SIG-M5 treated with dmso at 0.1 percent for 504 hours (cell line): ENCODE data around the gene TRMT1.
A peak's percentile ranks its signal among the peaks of the same experiment; 100 is the strongest.

Experiments
- DNase-seq: peaks from one replicate; lab custom pipeline; 2025; ENCODE audit not compliant: unreplicated experiment; lab: John Stamatoyannopoulos, UW

The TRMT1 gene

DNA sequence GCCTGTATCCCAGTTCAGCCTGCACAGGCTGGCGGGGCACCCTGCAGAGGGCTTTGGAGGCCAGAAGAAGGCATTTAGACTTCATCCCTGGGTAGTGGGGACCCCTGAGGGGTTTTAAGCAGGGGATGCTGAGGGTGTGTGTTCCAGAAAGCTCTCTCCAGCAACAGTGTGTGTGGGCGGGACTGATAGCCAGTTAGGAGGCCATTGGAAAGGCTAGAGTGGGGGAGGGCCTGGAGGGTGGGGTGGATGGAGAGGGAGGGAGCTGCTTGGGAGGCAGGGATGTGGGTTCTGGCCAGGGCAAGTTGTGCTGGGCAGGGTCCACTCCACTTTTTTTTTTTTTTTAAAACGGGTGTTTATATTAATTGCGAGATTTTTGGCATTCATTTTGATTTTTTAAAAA lies 42.2 kb downstream of the TRMT1 start:
- DNase-seq, result no peak

DNA sequence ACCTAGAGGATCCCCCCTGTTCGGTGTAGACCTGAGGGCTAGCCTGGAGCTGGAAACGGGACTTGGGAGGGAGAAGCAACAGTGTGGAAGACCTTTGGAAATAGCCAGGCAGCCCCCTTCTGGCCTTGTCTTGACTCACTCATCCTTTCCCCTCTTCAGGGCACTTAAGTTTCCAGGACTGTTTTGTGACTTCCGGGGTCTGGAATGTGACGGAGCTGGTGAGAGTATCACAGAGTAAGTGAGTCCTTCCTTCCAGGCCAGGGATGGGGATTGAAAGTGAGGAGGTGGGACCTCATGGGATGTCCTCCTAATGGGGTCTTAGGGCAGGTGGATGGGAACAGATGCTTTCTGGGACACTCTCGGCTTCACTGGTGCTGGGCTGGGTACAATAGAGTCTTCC lies 43.3 kb downstream of the TRMT1 start:
- DNase-seq, result no peak

DNA sequence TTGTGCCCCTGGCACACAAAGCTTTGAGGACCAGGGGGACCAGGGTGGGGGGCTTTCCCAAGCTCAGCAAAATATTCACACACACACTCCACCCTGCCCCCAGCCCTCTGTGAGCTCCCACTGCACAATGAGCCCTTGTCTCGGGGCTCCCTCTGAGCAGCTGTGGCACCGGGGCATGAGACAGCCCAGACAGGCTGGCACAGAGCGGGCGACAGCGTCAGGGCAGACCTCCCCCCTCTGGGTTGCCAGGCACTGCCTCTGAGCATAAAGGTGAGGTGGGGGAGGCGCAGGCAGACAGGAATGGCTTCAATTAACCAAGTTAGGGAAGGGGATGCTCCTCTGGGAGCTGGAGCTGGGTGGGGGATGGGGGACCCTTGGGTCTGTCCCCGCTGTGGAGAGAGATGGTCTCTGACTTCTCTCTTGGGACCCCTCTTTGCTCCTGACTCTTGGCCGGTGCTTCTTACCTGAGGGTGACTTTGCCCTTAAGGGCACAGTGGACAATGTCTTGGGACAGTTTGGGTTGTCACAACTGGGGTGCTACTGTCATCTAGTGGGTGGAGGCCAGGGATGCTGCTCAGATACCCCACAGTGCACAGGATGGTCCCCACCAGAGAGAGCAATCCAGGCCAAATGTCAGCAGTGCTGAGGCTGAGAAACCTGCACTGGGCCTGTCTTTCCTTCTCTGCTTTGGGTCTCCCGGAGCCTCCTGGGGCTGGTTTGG lies 44.2 kb downstream of the TRMT1 start:
- no peak for DNase-seq

DNA sequence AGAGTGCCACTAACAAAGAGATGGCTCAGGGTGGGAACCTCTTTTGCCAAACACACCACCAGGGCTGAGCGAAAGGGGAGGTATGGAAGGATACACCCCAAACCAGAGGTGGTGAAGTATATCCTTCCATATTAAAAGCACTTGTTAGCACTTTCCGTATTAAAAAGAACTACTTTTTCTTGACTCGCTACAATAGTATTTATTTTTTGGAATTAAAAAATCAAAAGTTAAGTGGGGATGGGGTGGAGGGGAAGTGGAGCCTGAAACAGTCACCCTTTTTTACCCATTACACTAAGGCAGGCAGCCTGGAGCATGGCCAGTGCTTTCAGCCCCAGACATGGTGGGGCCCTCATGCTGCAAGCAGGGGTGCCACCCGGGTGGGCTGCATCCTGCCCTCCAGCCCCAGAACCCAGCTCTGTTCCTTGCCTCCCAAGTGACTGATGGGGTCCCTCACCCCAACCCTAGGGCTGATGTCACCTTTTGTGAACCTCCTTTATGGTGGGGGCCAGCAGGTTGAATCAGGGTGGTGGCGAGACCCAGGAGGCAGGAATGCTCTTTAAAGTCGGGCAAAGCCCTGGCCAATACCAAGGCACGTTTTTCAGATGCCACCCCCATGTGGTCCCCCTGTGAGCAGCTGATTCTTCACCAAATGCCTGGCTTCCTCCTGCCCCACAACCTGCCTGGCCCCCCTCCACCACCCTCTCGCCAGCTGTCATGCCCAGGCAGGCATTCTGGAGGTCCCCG lies 44.9 kb downstream of the TRMT1 start:
- no peak for DNase-seq

DNA sequence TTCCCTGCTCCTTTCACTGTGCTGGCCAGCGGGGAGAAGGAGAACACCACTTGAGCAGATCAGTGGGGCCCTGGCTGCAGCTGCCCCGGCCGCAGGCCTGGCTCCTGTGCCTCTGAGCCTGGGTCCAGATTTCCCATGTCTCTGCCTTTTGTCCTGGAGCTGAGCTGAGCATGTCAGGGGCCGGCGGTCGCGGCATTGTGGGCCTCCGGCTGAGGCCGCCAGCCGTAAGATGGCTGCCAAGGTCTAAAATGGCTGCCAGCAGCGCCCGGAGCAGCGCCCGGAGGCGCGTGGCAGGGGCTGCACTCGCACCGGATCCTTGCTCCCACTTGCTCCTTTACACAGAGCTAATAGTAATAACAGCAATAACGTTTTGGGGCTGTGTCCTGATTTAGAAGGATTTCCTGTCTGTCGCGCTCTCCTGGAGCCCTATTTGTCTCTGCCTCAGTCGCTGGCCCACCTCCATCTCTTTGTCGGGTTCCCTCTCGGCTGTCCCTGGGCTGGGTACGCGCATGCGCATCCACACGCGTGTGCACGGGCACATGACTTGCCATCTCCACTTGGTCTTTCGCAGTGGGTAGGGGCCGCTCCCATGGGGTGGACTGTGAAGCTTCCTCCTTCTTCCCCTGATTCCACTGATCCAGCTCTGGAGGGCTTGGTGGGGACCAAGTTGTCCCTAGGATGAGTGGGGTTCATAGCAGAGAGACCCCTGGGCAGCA lies 46.0 kb downstream of the TRMT1 start:
- DNase-seq, result no peak

DNA sequence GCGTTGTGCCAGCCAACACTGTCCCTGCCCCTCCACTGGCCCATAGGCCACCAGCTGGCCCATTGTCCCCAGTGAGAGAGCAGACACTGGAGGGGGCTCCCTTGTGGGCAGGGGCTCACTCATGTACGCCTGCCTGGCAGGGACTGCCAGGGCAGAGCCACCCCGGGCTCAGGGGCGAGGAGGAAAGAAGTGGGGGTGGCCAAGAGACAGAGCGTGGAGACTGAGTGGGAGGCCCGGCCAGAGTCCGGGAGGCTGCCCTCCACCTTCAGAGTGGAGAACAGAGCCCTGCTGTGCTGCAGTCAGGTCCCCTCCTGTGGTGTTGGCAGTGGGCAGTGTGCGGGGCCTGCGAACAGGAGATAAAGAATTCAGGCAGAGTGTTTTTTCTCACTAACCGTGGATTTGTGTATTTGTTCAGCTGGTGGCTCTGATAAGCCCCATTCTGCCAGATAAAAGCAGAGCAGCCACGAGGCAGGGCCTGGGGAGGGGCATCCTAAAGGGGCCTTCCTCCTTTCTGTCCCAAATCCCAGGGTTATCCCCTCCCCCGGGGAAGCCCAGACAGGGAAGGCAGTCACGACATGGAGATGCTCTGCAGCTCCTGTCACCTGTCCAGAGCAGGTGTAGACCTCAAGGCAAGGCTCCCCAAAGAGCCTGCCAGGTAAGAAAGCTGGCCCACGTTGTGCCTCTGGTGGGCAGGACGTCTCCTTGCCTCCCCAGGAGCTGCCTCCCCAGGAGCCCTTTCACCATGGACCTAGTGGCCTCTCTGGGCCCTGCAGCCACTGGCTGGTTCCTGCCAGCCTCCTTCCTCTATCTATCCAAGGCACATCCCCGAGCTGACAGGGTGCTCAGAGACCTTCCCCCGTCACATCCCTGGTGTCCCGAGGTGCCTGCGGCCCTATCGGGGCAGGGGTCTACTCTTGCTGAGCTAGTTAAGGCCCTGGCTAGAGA lies 46.9 kb downstream of the TRMT1 start:
- DNase-seq, result no peak

DNA sequence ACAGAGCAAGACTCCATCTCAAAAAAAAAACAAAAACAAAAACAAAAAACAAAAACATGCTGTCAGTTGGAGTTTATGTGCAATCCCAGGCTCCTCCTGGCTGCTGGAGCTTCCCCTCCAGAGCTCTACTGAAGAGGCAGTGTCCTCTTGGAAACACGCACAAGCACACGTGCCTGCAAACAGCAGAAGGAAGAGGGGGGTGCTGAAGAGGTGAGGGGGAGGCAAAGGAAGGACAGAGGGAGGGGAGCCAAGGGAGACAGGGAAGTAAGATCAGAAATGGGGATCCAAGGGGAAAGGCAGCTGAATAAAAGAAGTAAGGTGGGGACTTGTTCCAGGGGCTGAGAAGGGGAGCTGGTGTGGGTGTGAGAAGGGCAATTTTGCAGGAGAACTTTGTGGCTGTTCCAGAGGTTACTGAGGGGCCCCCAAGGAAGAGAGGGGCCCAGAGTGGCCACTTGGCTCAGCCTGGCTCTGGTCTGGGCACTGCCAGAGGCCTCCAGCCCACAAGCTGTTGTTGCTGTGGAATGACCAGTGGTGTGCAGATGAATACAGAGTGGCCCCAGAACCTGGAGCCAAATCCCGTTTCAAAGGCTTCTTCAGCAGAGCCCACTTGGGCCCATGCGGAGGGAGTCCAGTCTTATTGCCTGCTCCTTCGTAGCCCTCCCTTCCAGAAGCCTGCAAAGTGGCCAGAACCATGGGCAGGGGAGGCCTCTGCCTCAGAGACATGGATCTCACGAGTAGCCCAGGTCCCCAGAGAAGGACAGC lies 48.3 kb downstream of the TRMT1 start:
- no peak for DNase-seq

DNA sequence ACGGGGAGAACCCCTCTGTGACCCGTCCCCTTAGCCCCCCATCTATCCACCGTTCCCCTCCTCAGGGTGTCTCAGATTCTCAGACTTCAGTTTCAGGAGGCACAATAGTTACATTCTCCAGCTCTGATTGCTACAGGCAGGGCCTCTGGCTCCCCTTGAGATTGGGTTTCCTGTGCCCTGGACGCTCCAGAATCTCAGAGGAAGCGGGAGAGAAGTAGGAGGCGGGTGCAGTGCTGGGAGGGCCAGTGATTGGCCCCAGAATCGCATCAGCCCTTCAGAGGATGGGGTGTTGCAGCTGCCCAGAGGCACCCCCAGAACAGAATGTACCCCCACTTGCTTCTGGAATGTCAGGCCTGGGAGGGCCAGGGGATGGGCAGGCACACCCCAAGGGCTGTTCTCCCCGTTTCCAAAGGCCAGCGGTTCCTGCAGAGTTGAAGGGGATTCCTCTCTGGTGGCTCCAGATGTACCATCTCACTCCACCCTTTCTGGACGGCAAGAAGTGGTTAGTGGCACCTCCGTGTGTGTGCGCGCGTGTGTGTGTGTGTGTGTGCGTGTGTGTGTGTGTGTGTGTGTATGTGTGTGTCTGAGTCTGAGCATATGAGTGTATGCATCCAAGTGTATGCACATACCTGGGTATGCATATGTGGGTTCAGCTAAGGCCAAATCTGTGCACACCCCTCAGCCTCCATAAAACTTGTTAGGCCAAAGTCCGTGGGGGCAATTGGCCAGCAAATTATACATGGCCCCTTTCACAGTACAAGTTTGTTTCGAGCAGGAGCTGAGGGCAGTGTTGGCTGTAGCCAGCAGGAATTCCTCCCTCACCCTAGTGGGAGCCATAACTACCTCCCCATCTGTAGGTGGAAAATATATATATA lies 49.4 kb downstream of the TRMT1 start:
- no peak for DNase-seq

DNA sequence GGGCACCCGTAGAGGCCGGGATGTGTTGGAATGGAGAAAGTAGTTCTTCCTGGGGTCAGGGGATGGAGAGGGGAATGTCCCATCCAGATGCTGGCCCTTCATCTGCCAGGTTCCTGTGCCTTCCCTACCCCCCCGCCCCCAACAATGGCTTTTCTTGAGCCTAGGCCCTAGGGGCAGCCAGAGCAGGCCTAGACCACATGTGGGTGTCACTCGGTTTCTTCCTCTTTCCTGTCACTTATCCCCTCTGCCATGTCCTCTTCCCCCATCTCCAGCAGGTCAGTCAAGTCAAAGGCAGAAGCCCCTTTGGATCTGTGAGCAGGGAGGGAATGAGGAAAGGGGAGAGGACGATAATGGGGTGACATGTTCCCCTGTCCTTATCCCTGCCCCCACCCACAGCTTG lies 50.3 kb downstream of the TRMT1 start:
- no peak for DNase-seq

DNA sequence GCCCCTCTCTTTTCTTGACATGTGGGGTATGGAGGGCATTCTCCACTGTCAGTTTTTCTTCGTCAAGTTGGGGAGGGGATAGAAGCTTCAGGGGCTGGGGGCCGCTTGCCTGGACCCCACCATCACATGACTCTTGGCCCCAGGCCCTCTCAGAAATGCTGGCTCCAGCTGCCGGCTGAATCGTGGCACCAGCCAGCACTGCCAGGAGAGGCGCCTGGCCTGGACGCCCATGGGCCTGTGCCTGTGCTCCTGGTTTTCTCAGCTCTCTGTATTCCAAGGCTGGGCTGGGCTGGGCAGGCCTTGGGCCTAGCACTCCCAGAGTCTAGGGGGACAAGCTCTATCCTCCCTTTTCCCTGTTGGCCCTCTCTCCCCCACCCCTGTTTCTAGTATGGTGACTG lies 52.4 kb downstream of the TRMT1 start:
- no peak for DNase-seq

DNA sequence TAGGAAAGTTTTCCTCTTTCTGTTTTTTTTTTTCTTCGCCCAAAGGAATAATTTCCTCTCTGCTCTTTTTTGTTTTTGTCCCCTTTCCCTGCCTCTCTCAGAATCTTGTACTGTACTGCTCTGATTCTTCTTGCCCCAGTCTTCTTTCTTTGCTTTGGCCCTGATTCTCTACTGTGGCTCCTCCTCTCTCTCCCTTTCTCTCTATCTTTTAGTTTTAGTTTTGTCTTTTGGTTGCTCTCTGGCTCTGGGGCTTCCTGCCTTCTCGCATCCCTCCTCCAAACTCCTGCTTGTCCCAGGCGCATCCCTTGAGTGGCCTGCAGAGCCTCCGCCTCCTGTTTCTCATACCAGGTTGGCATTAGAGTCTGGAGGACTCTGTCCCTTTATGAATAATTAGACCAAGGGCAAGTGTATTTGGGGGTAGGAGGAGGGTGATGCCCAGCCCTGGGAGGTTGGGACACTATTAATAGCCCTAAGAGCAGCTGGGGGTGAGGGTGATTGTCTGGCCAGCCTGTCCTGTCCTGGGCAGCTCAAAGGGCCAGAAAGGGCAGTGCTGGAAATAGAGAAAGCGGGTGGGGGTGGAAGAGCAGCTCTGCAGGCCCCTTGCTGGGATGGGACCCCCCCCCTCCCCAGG lies 53.0 kb downstream of the TRMT1 start:
- DNase-seq, result no peak

DNA sequence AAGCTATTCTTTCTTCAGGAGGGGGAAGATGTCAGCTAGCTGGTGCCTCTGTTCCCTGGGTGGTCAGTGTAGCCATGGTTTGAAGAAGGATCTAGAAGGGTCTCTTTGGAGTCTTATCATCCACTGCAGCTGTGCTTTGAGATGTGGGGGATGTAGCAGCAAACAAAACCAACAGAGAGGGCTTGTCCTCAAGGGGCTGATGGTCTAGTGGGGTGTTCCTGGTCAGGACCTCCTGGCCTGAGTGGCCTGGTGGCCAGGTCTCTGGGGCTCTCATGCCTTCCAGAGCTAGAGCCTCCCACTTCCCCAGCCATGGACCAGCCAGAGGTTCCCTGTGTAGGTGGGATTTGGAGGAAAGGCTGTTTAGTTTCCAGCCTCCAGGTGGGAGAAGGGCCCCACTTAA lies 54.2 kb downstream of the TRMT1 start:
- no peak for DNase-seq

DNA sequence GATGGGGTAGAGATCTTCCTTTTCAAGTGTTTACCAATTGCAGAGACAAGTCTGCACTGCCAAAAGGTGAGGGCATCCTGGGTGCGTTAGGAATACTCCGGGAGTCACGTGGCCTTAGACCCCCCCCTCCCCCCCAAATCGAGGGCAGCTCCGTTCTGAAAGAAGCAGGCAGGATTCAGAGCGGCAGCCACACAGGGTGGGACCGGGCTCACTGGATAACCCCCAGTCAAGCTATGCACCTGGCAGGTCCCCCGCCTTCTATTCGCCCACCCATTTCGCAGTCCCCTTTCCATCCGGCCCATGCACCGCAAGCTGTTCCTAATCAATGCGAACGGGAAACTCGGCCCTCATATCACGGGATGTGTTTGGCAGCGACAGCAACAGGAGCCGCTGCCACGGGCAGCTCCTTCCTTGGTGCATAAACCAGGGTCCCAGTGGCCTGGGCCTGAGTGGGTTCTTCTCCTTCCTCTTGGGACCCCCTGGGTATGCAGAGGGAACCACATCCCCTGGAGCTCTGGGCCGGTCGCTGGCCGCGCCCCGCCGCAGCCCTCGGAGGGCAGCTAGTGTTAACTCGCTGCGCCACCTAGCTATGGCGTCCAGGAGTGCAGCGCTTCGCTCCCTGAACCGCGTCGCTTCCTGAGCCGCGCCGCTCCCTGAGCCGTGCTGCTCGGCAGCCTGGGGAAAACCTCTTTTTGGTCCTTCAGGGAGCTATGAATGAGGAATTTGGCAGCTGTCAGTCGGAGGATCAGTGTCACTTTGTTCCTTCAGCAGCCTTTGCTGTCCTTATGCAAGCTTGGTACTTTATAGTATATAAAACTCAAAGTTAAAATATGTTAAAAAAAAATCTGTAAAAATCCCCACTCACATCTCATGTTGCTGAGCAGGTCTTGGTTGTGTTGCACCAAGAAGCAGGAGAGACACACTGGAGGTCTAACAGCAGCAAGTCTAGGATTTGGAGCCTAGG lies 55.3 kb downstream of the TRMT1 start:
- peak; percentile 37 for DNase-seq

DNA sequence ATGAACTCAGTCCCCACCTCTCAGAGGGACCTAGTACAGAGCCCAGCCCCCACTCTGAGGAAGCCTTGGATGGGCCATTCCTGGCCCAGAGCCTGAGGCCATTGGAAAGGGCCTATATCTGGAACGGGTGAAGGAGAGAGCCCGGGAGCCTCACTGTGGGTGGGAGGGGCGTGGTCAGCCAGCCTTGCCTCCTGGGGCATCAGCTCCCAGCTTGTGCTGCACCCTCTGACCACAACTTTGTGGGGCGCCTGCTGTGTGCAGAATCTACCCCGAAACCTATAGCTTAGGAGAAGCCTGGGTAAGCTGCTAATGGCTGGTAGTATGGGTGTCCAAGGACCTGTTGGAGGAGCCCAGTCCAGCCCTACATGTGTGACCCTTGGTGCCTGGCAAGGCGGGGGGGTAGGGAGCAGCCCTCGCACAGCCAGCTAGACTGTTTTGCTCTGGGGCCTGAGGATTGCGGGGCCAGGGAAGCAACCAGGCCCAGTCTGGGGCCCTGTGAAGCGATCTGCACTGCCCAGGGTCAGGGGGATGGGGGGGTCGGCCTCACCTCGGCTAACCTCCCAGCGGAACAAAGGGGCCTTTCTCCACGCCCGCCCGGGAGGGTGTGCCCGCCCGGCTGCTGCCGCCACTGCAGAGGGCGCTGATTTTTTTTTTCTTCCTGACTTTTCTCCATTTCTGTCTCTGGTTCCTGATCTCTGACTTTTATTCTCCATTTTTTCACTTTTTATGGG lies 56.1 kb downstream of the TRMT1 start:
- no peak for DNase-seq

DNA sequence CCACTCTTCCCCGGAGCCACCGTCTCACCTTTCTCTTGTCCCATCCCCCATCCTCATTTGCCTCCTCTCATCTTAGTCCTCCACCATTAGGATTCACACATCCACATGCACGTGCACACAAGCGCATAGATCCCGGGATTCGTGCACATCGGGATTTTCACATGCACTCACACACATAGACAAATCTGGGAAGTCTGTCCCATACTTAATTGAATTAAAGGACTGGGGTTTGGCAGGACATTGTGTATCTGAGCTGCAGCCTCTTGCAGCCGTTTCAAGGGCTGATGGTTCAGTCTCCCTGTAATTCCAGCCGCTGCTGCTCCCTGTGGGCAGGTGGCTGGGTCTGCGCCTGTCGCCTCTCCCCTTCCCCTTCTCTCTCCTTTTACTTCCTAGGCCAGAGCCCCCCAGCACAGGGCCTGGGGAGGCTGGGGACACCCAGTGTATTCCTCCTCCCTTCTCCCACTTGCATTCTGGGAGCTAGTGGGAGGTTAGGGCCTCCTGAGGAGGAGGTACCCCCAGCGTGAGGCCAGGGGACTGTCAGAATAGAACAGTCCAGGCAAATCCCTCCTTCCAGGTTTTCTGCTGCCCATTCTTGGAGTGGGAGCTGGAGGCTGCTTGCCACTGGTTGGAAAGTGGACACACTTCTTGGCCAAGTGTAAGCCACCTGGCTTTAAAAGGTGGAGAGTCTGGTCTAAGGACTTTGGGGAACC lies 57.4 kb downstream of the TRMT1 start:
- DNase-seq, result no peak

DNA sequence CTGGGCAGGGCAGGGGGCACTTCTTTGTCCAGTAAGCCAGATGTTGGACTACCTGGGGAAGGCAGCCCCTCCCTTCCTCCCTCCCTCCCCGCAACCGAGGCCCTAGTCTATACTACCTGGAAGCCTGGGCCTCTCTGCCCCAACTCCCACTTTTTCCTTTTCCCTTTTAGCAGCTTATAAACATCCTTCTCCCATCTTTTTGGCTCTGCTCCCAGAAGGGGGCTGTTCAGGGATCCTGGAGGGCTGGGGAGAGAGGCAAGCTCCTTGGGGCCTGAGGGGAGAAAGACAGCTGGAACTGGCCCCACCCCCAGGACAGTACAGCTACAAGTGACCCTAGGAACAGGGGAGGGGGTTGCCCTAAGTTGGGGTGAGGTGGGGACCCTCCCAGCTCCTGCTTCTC lies 58.8 kb downstream of the TRMT1 start:
- no peak for DNase-seq
